ENCODE measurements around the gene ADAM23.

The ADAM23 gene

DNA sequence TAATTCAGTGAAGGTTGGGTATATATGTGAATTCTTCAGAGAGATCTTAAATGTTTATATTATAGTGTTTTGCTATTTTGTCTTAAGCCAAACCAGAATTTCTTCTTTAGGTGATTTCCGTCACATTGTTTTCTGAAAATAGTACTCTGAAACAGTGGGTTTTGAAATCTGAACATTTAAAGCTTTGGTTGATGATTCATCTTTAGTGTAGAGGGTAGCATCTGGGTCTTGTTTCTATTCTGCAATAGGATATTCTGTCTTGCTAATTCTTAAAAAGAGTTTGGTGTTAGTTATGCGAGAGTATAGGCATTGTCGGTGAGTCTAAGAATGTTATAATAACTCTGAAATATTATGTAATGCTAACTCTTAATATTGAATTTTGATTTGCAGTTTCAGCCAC is 129.4 kb downstream of the ADAM23 start:
- Histone ChIP-seq H3K9ac (ENCODE audit: low read depth, low read length) (no peak overlapping the region), H2AFZ (ENCODE audit: low read depth, low read length) (no peak overlapping the region), H3K4me3 (ENCODE audit: low read depth in 1 of 2, low read length in 2 of 2) (no peak overlapping the region), H3K79me2 (ENCODE audit: insufficient read depth, low read length) (no peaks in the 10 kb centered on the region), H3K27ac (ENCODE audit: low read length) (no peak overlapping the region), H3K36me3 (ENCODE audit: insufficient read depth, low read length) (no peaks in the 10 kb centered on the region), H3K27me3 (ENCODE audit: insufficient read depth, low read length, poor library complexity) (no peaks in the 10 kb centered on the region), H3K4me1 (ENCODE audit: insufficient read depth, low read length) (no peaks in the 10 kb centered on the region), H3K9me3 (ENCODE audit: insufficient read depth, low read length, severe bottlenecking) (no peaks in the 10 kb centered on the region), H3K4me2 (ENCODE audit: insufficient read depth, low read length) (no peak overlapping the region), H4K20me1 (ENCODE audit: insufficient read depth, low read length) (no peaks in the 10 kb centered on the region)
- ATAC-seq (ENCODE audit: insufficient read depth, low read depth) (no peak), DNase-seq (no peak)
- TF ChIP-seq EZH2 (IDR thresholded peaks at IDR 0.05; ENCODE audit: borderline replicate concordance, low read depth, low read length, severe bottlenecking) (no peak), CTCF (IDR thresholded peaks at IDR 0.05; ENCODE audit: borderline replicate concordance, extremely low read depth, low read length, poor library complexity, severe bottlenecking) (no peak)

GRCh38 chr2:206573793-206574192 is 130.5 kb downstream of the ADAM23 start:
- H3K4me3 ChIP-seq (ENCODE audit: low read depth in 1 of 2, low read length in 2 of 2): no peak overlapping the region
- H3K4me1 ChIP-seq (ENCODE audit: insufficient read depth, low read length): no peaks in the 10 kb centered on the region
- H3K79me2 ChIP-seq (ENCODE audit: insufficient read depth, low read length): no peaks in the 10 kb centered on the region
- no peaks in the 10 kb centered on the region for H3K36me3 ChIP-seq (ENCODE audit: insufficient read depth, low read length)
- TF ChIP-seq EZH2 (IDR thresholded peaks at IDR 0.05; ENCODE audit: borderline replicate concordance, low read depth, low read length, severe bottlenecking) (no peak), CTCF (IDR thresholded peaks at IDR 0.05; ENCODE audit: borderline replicate concordance, extremely low read depth, low read length, poor library complexity, severe bottlenecking) (no peak)
- no peak overlapping the region for H3K27ac ChIP-seq (ENCODE audit: low read length)
- no peak for DNase-seq
- no peak overlapping the region for H3K9ac ChIP-seq (ENCODE audit: low read depth, low read length)
- ATAC-seq (ENCODE audit: insufficient read depth, low read depth): no peak
- H3K9me3 ChIP-seq (ENCODE audit: insufficient read depth, low read length, severe bottlenecking): no peaks in the 10 kb centered on the region
- H3K27me3 ChIP-seq (ENCODE audit: insufficient read depth, low read length, poor library complexity): no peaks in the 10 kb centered on the region
- H4K20me1 ChIP-seq (ENCODE audit: insufficient read depth, low read length): no peaks in the 10 kb centered on the region
- H3K4me2 ChIP-seq (ENCODE audit: insufficient read depth, low read length): no peak overlapping the region
- no peak overlapping the region for H2AFZ ChIP-seq (ENCODE audit: low read depth, low read length)

DNA sequence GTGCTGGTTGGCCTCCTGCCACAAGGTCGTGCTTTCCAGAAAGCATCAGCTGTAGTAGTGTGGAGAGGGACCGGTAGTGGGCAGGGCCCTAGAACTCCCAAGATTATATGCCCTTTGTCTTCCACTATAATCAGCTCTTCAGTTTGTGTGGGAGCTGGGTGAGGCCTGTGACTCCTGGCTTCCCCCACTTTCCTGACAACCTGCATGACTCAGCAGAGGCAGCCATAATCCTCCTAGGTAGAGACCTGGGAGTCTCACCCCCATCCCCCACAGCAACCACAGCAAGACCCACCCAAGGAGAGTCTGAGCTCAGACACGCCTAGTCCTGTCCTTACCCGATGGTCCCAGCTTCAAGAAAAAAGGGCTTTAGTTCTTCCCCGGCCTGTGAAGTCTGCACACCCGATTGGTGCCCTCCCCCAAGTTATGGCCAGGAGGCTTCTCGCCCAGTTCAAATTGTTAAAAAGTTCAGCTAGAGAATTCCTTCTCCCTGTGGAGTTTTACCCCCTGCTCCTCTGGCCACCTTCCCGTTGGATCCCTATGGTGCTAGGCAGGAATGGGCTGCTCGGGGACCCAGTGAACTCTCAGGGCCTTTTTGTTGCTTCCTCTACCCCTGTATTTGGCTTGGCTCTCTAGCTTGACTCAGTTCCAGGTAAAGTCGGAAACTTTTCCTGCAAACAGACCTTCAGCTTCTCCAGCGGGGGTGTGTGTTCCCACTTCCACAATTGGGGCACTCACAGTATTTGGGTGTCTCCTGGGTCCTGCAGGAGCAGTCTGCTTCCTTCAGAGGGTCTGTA is 141.2 kb downstream of the ADAM23 start:
- Histone ChIP-seq H3K4me3 (ENCODE audit: low read depth in 1 of 2, low read length in 2 of 2) (no peak overlapping the region), H3K36me3 (ENCODE audit: insufficient read depth, low read length) (no peaks in the 10 kb centered on the region), H4K20me1 (ENCODE audit: insufficient read depth, low read length) (no peaks in the 10 kb centered on the region), H3K9ac (ENCODE audit: low read depth, low read length) (no peak overlapping the region), H3K9me3 (ENCODE audit: insufficient read depth, low read length, severe bottlenecking) (no peaks in the 10 kb centered on the region), H3K4me1 (ENCODE audit: insufficient read depth, low read length) (no peaks in the 10 kb centered on the region), H2AFZ (ENCODE audit: low read depth, low read length) (no peak overlapping the region), H3K27me3 (ENCODE audit: insufficient read depth, low read length, poor library complexity) (no peaks in the 10 kb centered on the region), H3K27ac (ENCODE audit: low read length) (no peak overlapping the region), H3K4me2 (ENCODE audit: insufficient read depth, low read length) (no peak overlapping the region), H3K79me2 (ENCODE audit: insufficient read depth, low read length) (no peaks in the 10 kb centered on the region)
- DNase-seq (no peak), ATAC-seq (ENCODE audit: insufficient read depth, low read depth) (no peak)
- TF ChIP-seq EZH2 (IDR thresholded peaks at IDR 0.05; ENCODE audit: borderline replicate concordance, low read depth, low read length, severe bottlenecking): no peak
- no peak for TF ChIP-seq CTCF (IDR thresholded peaks at IDR 0.05; ENCODE audit: borderline replicate concordance, extremely low read depth, low read length, poor library complexity, severe bottlenecking)

Data from DND-41 (cell line).